PC-3 (cell line): Measurements from ENCODE around the gene SLC7A7. TPM values are rescaled to one million over a fixed set of nuclear protein-coding genes. Genes with fewer than 3 reads are reported as not detected.

Source experiments
- ATAC-seq: fragments of 200-7000 bp; cut with Tn5 transposase; 2 replicates; pipeline ENCODE4 v1.9.1; 2020; ENCODE audit warnings: mild to moderate bottlenecking, moderate library complexity
- BruUV-seq: library from RNA; stranded (reverse); fragments of 400-500 nt; replicated peaks from 2 replicates; lab custom pipeline; 2021; lab: Mats Ljungman, UMichigan
- CTCF ChIA-PET: fragments of 300-600 bp; sonication (Branson Sonifier 250); formaldehyde crosslinking; loops from one replicate; lab custom pipeline; 2022; ENCODE audit warnings: antibody characterized with exemption; lab: Charles Lee
- POLR2A ChIA-PET: fragments of 300-600 bp; sonication (Branson Sonifier 250); formaldehyde crosslinking; loops from one replicate; lab custom pipeline; 2022; ENCODE audit warnings: antibody characterized with exemption; ENCODE audit not compliant: unreplicated experiment; lab: Charles Lee
- DNase-seq: peaks from one replicate; pipeline ENCODE4 v3.0.0-alpha.2; 2015
- H2AFZ ChIP-seq: fragments of 300-600 bp; sonication (generic); 2 replicates; pipeline ENCODE4 v1.6.0; 2016; ENCODE audit warnings: antibody characterized with exemption, low read length
- H3F3A ChIP-seq: fragments of 300-600 bp; sonication (generic); one replicate; pipeline ENCODE4 v1.6.0; 2017; ENCODE audit warnings: antibody characterized with exemption, low read length, control low read depth, mild to moderate bottlenecking; ENCODE audit not compliant: unreplicated experiment
- H3K27ac ChIP-seq: fragments of 300-600 bp; sonication (generic); 2 replicates; pipeline ENCODE4 v1.5.1; 2016; ENCODE audit warnings: mild to moderate bottlenecking, low read length
- H3K27me3 ChIP-seq: fragments of 300-600 bp; sonication (generic); 2 replicates; pipeline ENCODE4 v1.6.1; 2016; ENCODE audit warnings: low read length, mixed read lengths
- H3K36me3 ChIP-seq: fragments of 300-600 bp; sonication (generic); 2 replicates; pipeline ENCODE4 v1.6.1; 2016; ENCODE audit warnings: low read depth, mixed run types, low read length, mixed read lengths
- H3K4me1 ChIP-seq: fragments of 300-600 bp; sonication (generic); 2 replicates; pipeline ENCODE4 v1.5.1; 2016; ENCODE audit warnings: low read length; ENCODE audit not compliant: insufficient read depth
- H3K4me2 ChIP-seq: fragments of 300-600 bp; sonication (generic); 2 replicates; pipeline ENCODE4 v1.6.0; 2016; ENCODE audit warnings: low read length
- H3K4me3 ChIP-seq: fragments of 300-600 bp; sonication (generic); 2 replicates; pipeline ENCODE4 v1.5.1; 2016; ENCODE audit warnings: mild to moderate bottlenecking, low read length, mixed read lengths
- H3K79me2 ChIP-seq: fragments of 300-600 bp; sonication (generic); 2 replicates; pipeline ENCODE4 v1.6.1; 2017; ENCODE audit warnings: low read length, mixed read lengths
- H3K9ac ChIP-seq: fragments of 300-600 bp; sonication (generic); 2 replicates; pipeline ENCODE4 v1.6.0; 2016; ENCODE audit warnings: mild to moderate bottlenecking, low read length
- H3K9me2 ChIP-seq: fragments of 300-600 bp; sonication (generic); replicated peaks from 2 replicates; pipeline ENCODE4 v1.6.1; 2016; ENCODE audit warnings: mixed run types, low read length, mixed read lengths
- H3K9me3 ChIP-seq: fragments of 300-600 bp; sonication (generic); 2 replicates; pipeline ENCODE4 v1.6.1; 2016; ENCODE audit warnings: low read length, mixed read lengths
- H4K20me1 ChIP-seq: fragments of 300-600 bp; sonication (generic); 2 replicates; pipeline ENCODE4 v1.6.1; 2016; ENCODE audit warnings: low read length, mixed read lengths
- EZH2 ChIP-seq: fragments of 300-600 bp; sonication (generic); IDR thresholded peaks from one replicate; pipeline ENCODE4 v1.6.1; 2017; ENCODE audit warnings: antibody characterized with exemption, mild to moderate bottlenecking, low read length; ENCODE audit not compliant: unreplicated experiment
- EZH2phosphoT487 ChIP-seq: fragments of 300-600 bp; sonication (generic); IDR thresholded peaks from 2 replicates; pipeline ENCODE4 v1.6.1; 2018; ENCODE audit warnings: mild to moderate bottlenecking, antibody characterized with exemption, low read length, borderline replicate concordance
- intact Hi-C: fragments of 100-400 bp; cut with micrococcal nuclease; formaldehyde crosslinking; loops from 2 replicates; pipeline ENCODE4 v1.9.0; 2023
- total RNA-seq: library from RNA; depleted of rRNA; stranded (reverse); fragments of >200 nt; gene quantifications from 2 replicates; pipeline ENCODE4 v1.2.3, GENCODE V29; 2014
- TF ChIP-seq, protein P1 (sequence below): fragments of 300-600 bp; sonication (generic); conservative IDR thresholded peaks from 2 replicates; pipeline ENCODE4 v1.5.1; 2017; ENCODE audit warnings: antibody characterized with exemption, low read depth, mild to moderate bottlenecking, low read length

SLC7A7 gene
- total RNA-seq, 1 experiment from 2014 or later = not detected

GRCh38 chr14:22766457-22767322, 48.5 kb downstream of the SLC7A7 start, which contains the start of gene OXA1L:
Gene OXA1L, plus strand, starts transcription at chr14:22766688. Its CDS starts 14 bp downstream, at chr14:22766702.
- peak within 1 kb of the TSS; percentile 97 for H2AFZ ChIP-seq
- H3K36me3 ChIP-seq = peaks cover 37% of the 10 kb centered on the region
- ATAC-seq (peak; percentile 84), DNase-seq (peak; percentile 98)
- ChIA-PET CTCF (interaction anchor here (0.5 to 1.5 kb wide), 8 partner anchors 56 to 566 kb away, joined by 3 to 6 read pairs (median 4); no protein-coding TSS in a partner anchor), POLR2A (interaction anchor here (0.6 to 0.7 kb wide), 4 partner anchors 84 to 329 kb away, joined by 3 to 5 read pairs (median 4); partner anchors contain the start of gene C14orf119)
- BruUV-seq = TSS peak; percentile 47
- H3K79me2 ChIP-seq = peaks cover 37% of the 10 kb centered on the region
- peak within 1 kb of the TSS; percentile 95 for H3K4me2 ChIP-seq
- intact Hi-C loops = loop anchor here (2.0 to 10.0 kb wide), 2 partner anchors 114 to 538 kb away; partner anchors contain the start of genes BCL2L2 and PPP1R3E
- H3K4me3 ChIP-seq = peak within 1 kb of the TSS; percentile 98
- no peaks in the 10 kb centered on the region for H3K27me3 ChIP-seq
- TF ChIP-seq, protein P1, sequence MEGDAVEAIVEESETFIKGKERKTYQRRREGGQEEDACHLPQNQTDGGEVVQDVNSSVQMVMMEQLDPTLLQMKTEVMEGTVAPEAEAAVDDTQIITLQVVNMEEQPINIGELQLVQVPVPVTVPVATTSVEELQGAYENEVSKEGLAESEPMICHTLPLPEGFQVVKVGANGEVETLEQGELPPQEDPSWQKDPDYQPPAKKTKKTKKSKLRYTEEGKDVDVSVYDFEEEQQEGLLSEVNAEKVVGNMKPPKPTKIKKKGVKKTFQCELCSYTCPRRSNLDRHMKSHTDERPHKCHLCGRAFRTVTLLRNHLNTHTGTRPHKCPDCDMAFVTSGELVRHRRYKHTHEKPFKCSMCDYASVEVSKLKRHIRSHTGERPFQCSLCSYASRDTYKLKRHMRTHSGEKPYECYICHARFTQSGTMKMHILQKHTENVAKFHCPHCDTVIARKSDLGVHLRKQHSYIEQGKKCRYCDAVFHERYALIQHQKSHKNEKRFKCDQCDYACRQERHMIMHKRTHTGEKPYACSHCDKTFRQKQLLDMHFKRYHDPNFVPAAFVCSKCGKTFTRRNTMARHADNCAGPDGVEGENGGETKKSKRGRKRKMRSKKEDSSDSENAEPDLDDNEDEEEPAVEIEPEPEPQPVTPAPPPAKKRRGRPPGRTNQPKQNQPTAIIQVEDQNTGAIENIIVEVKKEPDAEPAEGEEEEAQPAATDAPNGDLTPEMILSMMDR = no peak
- TF ChIP-seq EZH2phosphoT487 = no peak
- no peak for TF ChIP-seq EZH2
- H3K9me2 ChIP-seq = no peaks in the 10 kb centered on the region
- H4K20me1 ChIP-seq = no peaks in the 10 kb centered on the region
- H3F3A ChIP-seq = no peaks in the 10 kb centered on the region
- H3K9ac ChIP-seq = peak within 1 kb of the TSS; percentile 91
- peak within 1 kb of the TSS; percentile 65 for H3K27ac ChIP-seq
- H3K9me3 ChIP-seq = peaks cover 11% of the 10 kb centered on the region; the same call in 1 of the 2 replicates
- peaks cover 18% of the 10 kb centered on the region for H3K4me1 ChIP-seq

GRCh38 chr14:22764382-22764781, 50.9 kb downstream of the SLC7A7 start:
- CTCF ChIA-PET = no interaction called here
- TF ChIP-seq EZH2phosphoT487 (no peak), EZH2 (no peak)
- TF ChIP-seq, protein P1 = no peak
- Histone ChIP-seq H3K36me3 (peaks cover 14% of the 10 kb centered on the region), H3K4me3 (no peak overlapping the region), H3K9me2 (no peaks in the 10 kb centered on the region), H3K79me2 (peaks cover 33% of the 10 kb centered on the region), H3K27me3 (no peaks in the 10 kb centered on the region), H3K27ac (no peak overlapping the region), H3K4me1 (peaks cover 18% of the 10 kb centered on the region), H2AFZ (no peak overlapping the region), H3K9ac (no peak overlapping the region), H3K4me2 (no peak overlapping the region), H4K20me1 (no peaks in the 10 kb centered on the region), H3K9me3 (peaks cover 11% of the 10 kb centered on the region; the same call in 1 of the 2 replicates), H3F3A (no peaks in the 10 kb centered on the region)
- no peak for ATAC-seq
- DNase-seq = no peak
- intact Hi-C loops = loop anchor here (10.0 kb wide), 1 partner anchor 540 kb away; the partner anchor contains the start of genes BCL2L2 and PPP1R3E
- POLR2A ChIA-PET = no interaction called here
- BruUV-seq = no TSS peak
